ENCODE results near the gene SHC1. TPM values are rescaled to one million over a fixed set of nuclear protein-coding genes. Genes with fewer than 3 reads are reported as not detected.
"Not testable (repeated sequence)": the region's sequence is repeated elsewhere in the genome, so short reads cannot be mapped to it uniquely, and the experiment has no call there.

The SHC1 gene
- total and polyA plus RNA-seq, 2 donors (not counting 1 experiment from before 2014, with no cell fraction given): 50.1 to 61.4 TPM

DNA sequence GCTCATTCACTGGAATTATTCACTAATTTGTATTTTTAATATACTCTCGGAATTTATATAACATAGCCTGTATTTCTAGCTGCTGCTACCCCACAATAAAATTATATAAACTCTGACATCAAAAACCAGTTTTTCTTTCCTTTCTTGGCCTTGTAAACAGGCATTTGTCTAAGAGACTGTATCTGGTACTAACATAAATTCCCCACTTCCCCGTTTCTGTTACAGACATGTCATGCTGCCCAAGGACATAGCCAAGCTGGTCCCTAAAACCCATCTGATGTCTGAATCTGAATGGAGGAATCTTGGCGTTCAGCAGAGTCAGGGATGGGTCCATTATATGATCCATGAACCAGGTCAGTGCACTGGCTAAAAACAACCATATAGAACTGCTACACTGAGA, 7.2 kb upstream of the SHC1 start:
- H3K4me2 ChIP-seq (replicated peaks; ENCODE audit: low read depth, low read length, poor library complexity, severe bottlenecking); H3K4me1 Mint-ChIP-seq; H3K4me3 ChIP-seq (ENCODE audit: control extremely low read depth in 1 of 5, extremely low read depth in 1 of 5, insufficient read depth in 1 of 5, low read depth in 2 of 5, low read length in 4 of 5); H2AFZ ChIP-seq (ENCODE audit: insufficient read depth, low read depth, low read length, poor library complexity, severe bottlenecking); intact Hi-C loops (cut with micrococcal nuclease); DNase-seq; H3K4me3 Mint-ChIP-seq; H3K9me3 Mint-ChIP-seq (ENCODE audit: insufficient read depth); H4K20me1 ChIP-seq (ENCODE audit: control insufficient read depth, insufficient read depth, low read length, poor library complexity, severe bottlenecking); H3K9ac ChIP-seq (ENCODE audit: low read length); H3K27me3 ChIP-seq (replicated peaks in 1 of 4; ENCODE audit: control extremely low read depth in 1 of 4, control insufficient read depth in 3 of 4, insufficient read depth in 4 of 4, low read length in 3 of 4); H3K36me3 ChIP-seq (replicated peaks in 1 of 2; ENCODE audit: control extremely low read depth in 1 of 2, control insufficient read depth in 1 of 2, extremely low read depth in 1 of 2, insufficient read depth in 2 of 2, low read length in 1 of 2); H3K27me3 Mint-ChIP-seq; H3K9me3 ChIP-seq (ENCODE audit: control extremely low read depth in 1 of 3, control insufficient read depth in 2 of 3, insufficient read depth in 1 of 3, low read length in 2 of 3); ATAC-seq (ENCODE audit: low read depth): not testable (repeated sequence)
- POLR2A ChIA-PET: interaction anchor here (1.1 kb wide), 1 partner anchor 39 kb away, joined by 3 read pairs; no protein-coding TSS in a partner anchor
- peaks cover 18 to 29% of the 10 kb centered on the region in 2 donors for H3K4me1 ChIP-seq (ENCODE audit: control insufficient read depth in 2 of 2, insufficient read depth in 2 of 2, low read length in 2 of 2)
- H3K27ac ChIP-seq (ENCODE audit: low read length in 2 of 2): peak overlapping the region in 1 of 2 donors; percentile 4
- CTCF ChIA-PET: interaction anchor here (1.0 to 8.7 kb wide), 5 partner anchors 16 to 107 kb away, joined by 4 to 110 read pairs (median 7); partner anchors contain the start of gene LENEP
- H3K27ac Mint-ChIP-seq: peak overlapping the region; percentile 32
- H3K79me2 ChIP-seq (ENCODE audit: control insufficient read depth, insufficient read depth, low read length): peaks cover 52% of the 10 kb centered on the region
- WGBS (ENCODE audit: insufficient coverage): no CpG with 5 or more reads among the region's 3 CpGs

DNA sequence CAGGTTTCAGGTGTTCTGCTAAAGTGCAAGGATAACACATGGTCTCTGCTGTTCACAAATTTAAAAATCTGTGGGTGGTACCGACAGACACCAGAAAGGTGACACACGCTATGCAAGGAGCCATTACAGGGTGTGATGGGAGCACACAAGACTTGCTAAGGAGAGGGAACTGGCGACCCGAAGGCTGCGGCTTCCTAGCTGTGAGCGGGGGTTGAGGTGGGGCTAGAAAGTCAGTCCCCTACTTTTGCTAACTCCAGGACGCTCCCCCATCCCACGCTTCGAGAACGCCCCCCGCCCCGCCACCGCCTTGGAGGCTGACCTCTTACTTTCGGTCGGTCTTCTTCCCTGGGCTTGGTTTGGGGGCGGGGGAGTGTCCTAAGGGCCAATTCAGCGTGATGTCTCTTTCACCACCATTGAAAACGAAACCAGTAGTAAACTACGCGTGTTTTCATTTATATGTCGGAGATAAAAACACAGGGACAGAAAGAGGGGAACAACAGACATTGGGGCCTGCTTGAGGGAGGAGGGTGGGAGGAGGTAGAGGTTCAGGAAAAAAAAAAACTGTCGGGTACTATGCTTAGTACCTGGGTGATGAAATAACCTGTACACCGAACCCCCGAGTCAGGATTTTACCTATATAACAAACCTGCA, 5.0 kb upstream of the SHC1 start:
- Histone ChIP-seq H3K9me3 (ENCODE audit: control extremely low read depth in 1 of 3, control insufficient read depth in 2 of 3, insufficient read depth in 1 of 3, low read length in 2 of 3) (no peaks in the 10 kb centered on the region), H3K79me2 (ENCODE audit: control insufficient read depth, insufficient read depth, low read length) (peaks cover 61% of the 10 kb centered on the region), H3K4me3 (ENCODE audit: control extremely low read depth in 1 of 5, extremely low read depth in 1 of 5, insufficient read depth in 1 of 5, low read depth in 2 of 5, low read length in 4 of 5) (peak overlapping the region; percentile 71 to 99 (median 90)), H3K36me3 (replicated peaks in 1 of 2; ENCODE audit: control extremely low read depth in 1 of 2, control insufficient read depth in 1 of 2, extremely low read depth in 1 of 2, insufficient read depth in 2 of 2, low read length in 1 of 2) (peaks cover 4 to 5% of the 10 kb centered on the region in 2 experiments), H3K27ac (ENCODE audit: low read length in 2 of 2) (peak overlapping the region; percentile 90 to 94), H3K4me2 (replicated peaks; ENCODE audit: low read depth, low read length, poor library complexity, severe bottlenecking) (peak overlapping the region; percentile 86), H2AFZ (ENCODE audit: insufficient read depth, low read depth, low read length, poor library complexity, severe bottlenecking) (peak overlapping the region; percentile 82), H4K20me1 (ENCODE audit: control insufficient read depth, insufficient read depth, low read length, poor library complexity, severe bottlenecking) (peaks cover 25% of the 10 kb centered on the region), H3K27me3 (replicated peaks in 1 of 4; ENCODE audit: control extremely low read depth in 1 of 4, control insufficient read depth in 3 of 4, insufficient read depth in 4 of 4, low read length in 3 of 4) (no peaks in the 10 kb centered on the region), H3K4me1 (ENCODE audit: control insufficient read depth in 2 of 2, insufficient read depth in 2 of 2, low read length in 2 of 2) (peaks cover 22 to 40% of the 10 kb centered on the region in 2 donors), H3K9ac (ENCODE audit: low read length) (peak overlapping the region; percentile 86)
- POLR2A ChIA-PET: interaction anchor here (1.2 to 3.8 kb wide), 6 partner anchors 14 to 40 kb away, joined by 3 to 32 read pairs (median 17); partner anchors contain the start of genes PBXIP1, PYGO2 and ZBTB7B
- no peak overlapping the region for H3K27ac Mint-ChIP-seq
- intact Hi-C loops (cut with micrococcal nuclease): loop anchor here (1.0 kb wide), 2 partner anchors 8 to 24 kb away; partner anchors contain the start of gene FLAD1
- H3K9me3 Mint-ChIP-seq (ENCODE audit: insufficient read depth): no peaks in the 10 kb centered on the region
- 0% methylated on average over 2 of the region's 24 CpGs for WGBS (ENCODE audit: insufficient coverage)
- no peaks in the 10 kb centered on the region for H3K27me3 Mint-ChIP-seq
- DNase-seq (peak; percentile 77), ATAC-seq (ENCODE audit: low read depth) (peak; percentile 2)
- no peak for TF ChIP-seq EZH2 (IDR thresholded peaks at IDR 0.05; ENCODE audit: borderline replicate concordance, insufficient read depth, low read depth, low read length, poor library complexity, severe bottlenecking)
- TF ChIP-seq, protein P1, sequence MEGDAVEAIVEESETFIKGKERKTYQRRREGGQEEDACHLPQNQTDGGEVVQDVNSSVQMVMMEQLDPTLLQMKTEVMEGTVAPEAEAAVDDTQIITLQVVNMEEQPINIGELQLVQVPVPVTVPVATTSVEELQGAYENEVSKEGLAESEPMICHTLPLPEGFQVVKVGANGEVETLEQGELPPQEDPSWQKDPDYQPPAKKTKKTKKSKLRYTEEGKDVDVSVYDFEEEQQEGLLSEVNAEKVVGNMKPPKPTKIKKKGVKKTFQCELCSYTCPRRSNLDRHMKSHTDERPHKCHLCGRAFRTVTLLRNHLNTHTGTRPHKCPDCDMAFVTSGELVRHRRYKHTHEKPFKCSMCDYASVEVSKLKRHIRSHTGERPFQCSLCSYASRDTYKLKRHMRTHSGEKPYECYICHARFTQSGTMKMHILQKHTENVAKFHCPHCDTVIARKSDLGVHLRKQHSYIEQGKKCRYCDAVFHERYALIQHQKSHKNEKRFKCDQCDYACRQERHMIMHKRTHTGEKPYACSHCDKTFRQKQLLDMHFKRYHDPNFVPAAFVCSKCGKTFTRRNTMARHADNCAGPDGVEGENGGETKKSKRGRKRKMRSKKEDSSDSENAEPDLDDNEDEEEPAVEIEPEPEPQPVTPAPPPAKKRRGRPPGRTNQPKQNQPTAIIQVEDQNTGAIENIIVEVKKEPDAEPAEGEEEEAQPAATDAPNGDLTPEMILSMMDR (IDR thresholded peaks at IDR 0.05): no peak
- no peak overlapping the region for H3K4me3 Mint-ChIP-seq
- peaks cover 24% of the 10 kb centered on the region for H3K4me1 Mint-ChIP-seq
- CTCF ChIA-PET: interaction anchor here (0.7 to 8.7 kb wide), 8 partner anchors 12 to 101 kb away, joined by 3 to 110 read pairs (median 4); partner anchors contain the start of genes PBXIP1, PMVK and PYGO2

Measured in B cell (primary cell).